Vagina (tissue), 2 donors: Measurements from ENCODE around the gene NEXMIF. TPM values are rescaled to one million over a fixed set of nuclear protein-coding genes. Genes with fewer than 3 reads are reported as not detected.
A peak's percentile ranks its signal among the peaks of the same experiment; 100 is the strongest.
"Not testable (repeated sequence)": the region's sequence is repeated elsewhere in the genome, so short reads cannot be mapped to it uniquely, and the experiment has no call there.

Experiments used
- DNase-seq, 2 donors: peaks; one replicate each; pipeline ENCODE4 v3.0.0-alpha.2; 2017; ENCODE audit errors: extremely low spot score in 2 of 2
- H3K27ac ChIP-seq: fragments of 200-600 bp; sonication (generic); one replicate; pipeline ENCODE4 v1.5.1; 2019
- H3K27me3 ChIP-seq: fragments of 200-600 bp; sonication (generic); one replicate; pipeline ENCODE4 v1.5.1; 2019
- H3K36me3 ChIP-seq, 2 donors: fragments of 200-600 bp; sonication (generic); one replicate each; pipeline ENCODE4 v1.5.1; 2017 to 2019
- H3K4me1 ChIP-seq: fragments of 200-600 bp; sonication (generic); one replicate; pipeline ENCODE4 v1.5.1; 2019
- H3K4me3 ChIP-seq, 2 donors: fragments of 200-600 bp; sonication (generic); 1 replicate in 1 of 2; 2 replicates in 1 of 2; pipeline ENCODE4 v1.5.1; 2016 to 2019
- H3K9me3 ChIP-seq: fragments of 200-600 bp; sonication (generic); one replicate; pipeline ENCODE4 v1.5.1; 2019
- POLR2A ChIP-seq, 2 donors: fragments of 450-650 bp; IDR thresholded peaks; one replicate each; pipeline ENCODE4 v1.6.1; 2017; ENCODE audit warnings: antibody characterized with exemption in 2 of 2, mild to moderate bottlenecking in 2 of 2, moderate library complexity in 2 of 2
- POLR2AphosphoS5 ChIP-seq, 2 donors: sonication (generic); formaldehyde crosslinking; IDR thresholded peaks; one replicate each; pipeline ENCODE4 v1.9.0; 2017; ENCODE audit warnings: antibody characterized with exemption in 2 of 2, mild to moderate bottlenecking in 2 of 2, low read depth in 1 of 2; ENCODE audit not compliant: insufficient read depth in 1 of 2
- intact Hi-C: fragments of 100-400 bp; cut with DNase I; formaldehyde crosslinking; loops from one replicate; pipeline ENCODE4 v1.15.1; 2023
- total RNA-seq: library from RNA; depleted of rRNA; stranded (reverse); fragments of >200 nt; gene quantifications from one replicate; pipeline ENCODE4 v1.2.3, GENCODE V29; 2016
- TF ChIP-seq, protein P1 (sequence below), 3 experiments: fragments of 450-650 bp in 2 of 3; fragments of 200-600 bp in 1 of 3; sonication (generic) in 1 of 3; IDR thresholded peaks; one replicate each; pipeline ENCODE4 v1.5.1; 2017 to 2019; ENCODE audit warnings: antibody characterized with exemption in 3 of 3, mild to moderate bottlenecking in 2 of 3, moderate library complexity in 2 of 3

Gene NEXMIF
- 0.98 TPM for total RNA-seq

DNA sequence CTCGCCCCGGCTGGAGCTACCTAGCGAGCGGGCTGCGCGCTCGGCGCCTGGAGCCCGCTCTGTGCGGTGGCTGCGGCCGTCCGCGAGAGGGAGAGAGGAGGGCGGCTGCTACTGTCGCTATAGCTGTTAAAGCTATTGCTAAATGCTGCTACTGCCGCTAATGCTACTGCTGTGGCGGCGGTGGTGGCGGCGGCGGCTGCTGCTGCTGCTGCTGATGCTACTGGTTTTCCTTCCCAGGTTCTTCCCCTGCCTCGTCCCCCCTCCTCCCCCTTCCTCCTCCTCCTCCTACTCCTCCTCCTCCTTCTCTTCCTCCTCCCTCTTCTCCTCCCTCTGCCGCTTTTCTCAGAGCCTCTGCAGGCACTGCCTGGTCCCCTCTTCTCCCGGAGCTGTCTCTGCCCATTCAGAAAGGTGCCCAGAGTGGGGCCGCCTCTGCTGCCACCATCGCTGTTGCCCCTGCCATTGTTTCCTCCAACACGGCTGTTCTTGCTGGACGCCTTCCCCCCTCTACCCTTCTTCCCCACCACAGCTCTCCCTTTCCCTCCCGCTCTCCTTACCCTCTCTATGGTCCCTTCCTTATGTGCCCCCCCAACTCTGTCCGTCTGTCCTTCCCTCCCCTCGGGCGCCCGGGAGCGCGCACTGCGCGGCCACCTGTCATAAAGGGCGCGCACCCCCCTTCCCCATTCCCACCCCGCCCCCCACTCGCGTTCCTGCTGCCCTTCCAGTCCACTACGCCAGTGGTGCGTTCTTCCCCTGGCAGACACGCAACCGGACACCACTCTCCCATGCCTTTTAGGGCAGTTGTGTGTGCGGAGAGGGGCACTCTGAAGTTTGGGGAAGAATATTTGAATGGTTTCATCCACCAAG lies at the start of gene NEXMIF:
Gene NEXMIF (minus strand): TSS at position 228 of the 864 bp plus-strand sequence.
- peak within 1 kb of the TSS; percentile 43 for H3K4me3 ChIP-seq
- peak within 1 kb of the TSS; percentile 18 for H3K27ac ChIP-seq
- no peak for TF ChIP-seq POLR2A (IDR thresholded peaks at IDR 0.05)
- TF ChIP-seq, protein P1, sequence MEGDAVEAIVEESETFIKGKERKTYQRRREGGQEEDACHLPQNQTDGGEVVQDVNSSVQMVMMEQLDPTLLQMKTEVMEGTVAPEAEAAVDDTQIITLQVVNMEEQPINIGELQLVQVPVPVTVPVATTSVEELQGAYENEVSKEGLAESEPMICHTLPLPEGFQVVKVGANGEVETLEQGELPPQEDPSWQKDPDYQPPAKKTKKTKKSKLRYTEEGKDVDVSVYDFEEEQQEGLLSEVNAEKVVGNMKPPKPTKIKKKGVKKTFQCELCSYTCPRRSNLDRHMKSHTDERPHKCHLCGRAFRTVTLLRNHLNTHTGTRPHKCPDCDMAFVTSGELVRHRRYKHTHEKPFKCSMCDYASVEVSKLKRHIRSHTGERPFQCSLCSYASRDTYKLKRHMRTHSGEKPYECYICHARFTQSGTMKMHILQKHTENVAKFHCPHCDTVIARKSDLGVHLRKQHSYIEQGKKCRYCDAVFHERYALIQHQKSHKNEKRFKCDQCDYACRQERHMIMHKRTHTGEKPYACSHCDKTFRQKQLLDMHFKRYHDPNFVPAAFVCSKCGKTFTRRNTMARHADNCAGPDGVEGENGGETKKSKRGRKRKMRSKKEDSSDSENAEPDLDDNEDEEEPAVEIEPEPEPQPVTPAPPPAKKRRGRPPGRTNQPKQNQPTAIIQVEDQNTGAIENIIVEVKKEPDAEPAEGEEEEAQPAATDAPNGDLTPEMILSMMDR (IDR thresholded peaks at IDR 0.05) = no peak
- TF ChIP-seq POLR2AphosphoS5 (IDR thresholded peaks at IDR 0.05; ENCODE audit: insufficient read depth in 1 of 2, low read depth in 1 of 2) = no peak
- H3K36me3 ChIP-seq = no peaks in the 10 kb centered on the region
- H3K27me3 ChIP-seq = no peaks in the 10 kb centered on the region
- DNase-seq = no peak
- intact Hi-C loops = no loop called here
- no peaks in the 10 kb centered on the region for H3K4me1 ChIP-seq
- H3K9me3 ChIP-seq = no peaks in the 10 kb centered on the region

DNA sequence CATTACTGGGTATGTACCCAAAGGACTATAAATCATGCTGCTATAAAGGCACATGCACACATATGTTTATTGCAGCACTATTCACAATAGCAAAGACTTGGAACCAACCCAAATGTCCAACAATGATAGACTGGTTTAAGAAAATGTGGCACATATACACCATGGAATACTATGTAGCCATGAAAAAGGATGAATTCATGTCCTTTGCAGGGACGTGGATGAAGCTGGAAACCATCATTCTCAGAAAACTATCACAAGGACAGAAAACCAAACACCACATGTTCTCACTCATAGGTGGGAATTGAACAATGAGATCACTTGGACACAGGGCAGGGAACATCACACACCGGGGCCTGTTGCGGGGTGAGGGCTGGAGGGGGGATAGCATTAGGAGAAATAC lies 36.7 kb upstream of the NEXMIF start:
- H3K36me3 ChIP-seq, H3K4me3 ChIP-seq, H3K4me1 ChIP-seq, DNase-seq, intact Hi-C loops, H3K27me3 ChIP-seq, H3K27ac ChIP-seq, H3K9me3 ChIP-seq: not testable (repeated sequence)

DNA sequence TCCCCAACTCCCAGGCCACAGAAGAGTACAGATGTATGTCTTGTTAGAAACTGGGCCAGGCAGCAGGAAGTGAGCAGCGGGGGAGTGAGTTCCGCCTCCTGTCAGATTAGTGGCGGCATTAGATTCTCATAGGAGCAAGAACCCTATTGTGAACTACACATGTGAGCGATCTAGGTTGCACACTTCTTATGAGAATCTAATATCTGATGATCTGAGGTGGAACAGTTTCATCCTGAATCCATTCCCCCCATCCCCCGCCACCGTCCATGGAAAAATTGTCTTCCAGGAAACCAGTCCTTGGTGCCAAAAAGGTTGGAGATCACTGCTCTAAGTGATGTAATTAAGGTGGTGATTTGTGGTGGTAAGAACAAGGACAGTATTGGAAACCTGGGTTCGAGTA lies 24.5 kb upstream of the NEXMIF start:
- no peaks in the 10 kb centered on the region for H3K36me3 ChIP-seq
- intact Hi-C loops = no loop called here
- no peaks in the 10 kb centered on the region for H3K27me3 ChIP-seq
- no peak overlapping the region for H3K4me3 ChIP-seq
- TF ChIP-seq POLR2AphosphoS5 (IDR thresholded peaks at IDR 0.05; ENCODE audit: insufficient read depth in 1 of 2, low read depth in 1 of 2) (no peak), POLR2A (IDR thresholded peaks at IDR 0.05) (no peak)
- TF ChIP-seq, protein P1 (IDR thresholded peaks at IDR 0.05) = no peak
- no peak overlapping the region for H3K27ac ChIP-seq
- peaks cover 3% of the 10 kb centered on the region for H3K9me3 ChIP-seq
- no peak for DNase-seq
- H3K4me1 ChIP-seq = no peaks in the 10 kb centered on the region

DNA sequence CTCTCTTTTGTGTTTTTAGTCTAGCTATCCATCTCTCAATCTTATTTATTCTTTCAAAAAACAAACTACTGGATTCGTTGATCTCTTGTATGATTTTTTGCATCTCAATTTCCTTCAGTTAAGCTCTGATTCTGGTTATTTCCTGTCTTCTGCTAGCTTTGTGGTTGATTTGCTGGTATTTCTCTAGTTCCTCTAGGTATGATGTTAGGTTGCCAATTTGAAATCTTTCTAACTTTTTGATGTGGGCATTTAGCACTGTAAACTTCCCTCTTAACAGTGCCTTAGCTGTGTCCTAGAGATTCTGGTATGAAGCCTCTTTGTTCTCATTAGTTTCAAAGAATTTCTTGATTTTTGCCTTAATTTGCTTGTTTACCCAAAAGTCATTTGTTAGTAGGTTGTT lies 15.2 kb upstream of the NEXMIF start:
- DNase-seq = no peak
- peaks cover 6% of the 10 kb centered on the region for H3K9me3 ChIP-seq
- H3K27me3 ChIP-seq = no peaks in the 10 kb centered on the region
- TF ChIP-seq POLR2A (IDR thresholded peaks at IDR 0.05) (no peak), POLR2AphosphoS5 (IDR thresholded peaks at IDR 0.05; ENCODE audit: insufficient read depth in 1 of 2, low read depth in 1 of 2) (no peak)
- TF ChIP-seq, protein P1 (IDR thresholded peaks at IDR 0.05) = no peak
- no peak overlapping the region for H3K27ac ChIP-seq
- no peaks in the 10 kb centered on the region for H3K36me3 ChIP-seq
- no peaks in the 10 kb centered on the region for H3K4me1 ChIP-seq
- H3K4me3 ChIP-seq = no peak overlapping the region
- intact Hi-C loops = no loop called here

DNA sequence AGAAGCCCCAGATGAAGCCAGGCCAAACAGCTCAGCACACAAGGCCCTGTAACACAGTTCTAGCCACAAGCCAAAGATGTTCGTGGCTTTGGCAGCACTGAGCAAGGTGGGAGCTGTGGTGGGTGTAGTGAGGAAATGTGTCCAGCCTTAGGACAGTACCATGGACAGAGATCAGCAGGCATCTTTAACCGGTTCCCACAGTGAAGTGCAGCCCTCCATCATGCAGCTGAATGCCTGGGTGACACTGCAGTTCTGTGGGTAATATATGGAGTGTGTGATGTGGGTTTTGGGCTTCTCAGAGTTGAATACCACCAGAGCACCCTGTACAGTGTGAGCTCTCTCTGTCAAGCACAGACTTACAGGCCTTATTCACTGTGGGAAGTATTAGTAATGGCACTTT lies 6.0 kb upstream of the NEXMIF start:
- no peaks in the 10 kb centered on the region for H3K27me3 ChIP-seq
- H3K4me1 ChIP-seq = no peaks in the 10 kb centered on the region
- intact Hi-C loops = no loop called here
- no peaks in the 10 kb centered on the region for H3K9me3 ChIP-seq
- H3K27ac ChIP-seq = no peak overlapping the region
- TF ChIP-seq, protein P1 (IDR thresholded peaks at IDR 0.05) = no peak
- TF ChIP-seq POLR2A (IDR thresholded peaks at IDR 0.05) = no peak
- no peak for TF ChIP-seq POLR2AphosphoS5 (IDR thresholded peaks at IDR 0.05; ENCODE audit: insufficient read depth in 1 of 2, low read depth in 1 of 2)
- DNase-seq = no peak
- no peak overlapping the region for H3K4me3 ChIP-seq
- no peaks in the 10 kb centered on the region for H3K36me3 ChIP-seq
